Mammary epithelial cell (primary cell): ENCODE results near the gene C2orf42.

Source experiments
- CTCF ChIP-seq, 2 donors: IDR thresholded peaks in 1 of 2; conservative IDR thresholded peaks in 1 of 2; 2 replicates each; pipeline ENCODE4 v1.5.1; 2011 to 2012; ENCODE audit warnings: inconsistent platforms in 2 of 2, low read length in 2 of 2, mild to moderate bottlenecking in 2 of 2, control low read depth in 1 of 2, low read depth in 1 of 2; ENCODE audit not compliant: insufficient read depth in 1 of 2; ENCODE audit errors: extremely low read depth in 1 of 2
- EZH2 ChIP-seq: IDR thresholded peaks from 2 replicates; pipeline ENCODE4 v1.6.1; 2012; ENCODE audit warnings: low read length, inconsistent platforms, borderline replicate concordance

DNA sequence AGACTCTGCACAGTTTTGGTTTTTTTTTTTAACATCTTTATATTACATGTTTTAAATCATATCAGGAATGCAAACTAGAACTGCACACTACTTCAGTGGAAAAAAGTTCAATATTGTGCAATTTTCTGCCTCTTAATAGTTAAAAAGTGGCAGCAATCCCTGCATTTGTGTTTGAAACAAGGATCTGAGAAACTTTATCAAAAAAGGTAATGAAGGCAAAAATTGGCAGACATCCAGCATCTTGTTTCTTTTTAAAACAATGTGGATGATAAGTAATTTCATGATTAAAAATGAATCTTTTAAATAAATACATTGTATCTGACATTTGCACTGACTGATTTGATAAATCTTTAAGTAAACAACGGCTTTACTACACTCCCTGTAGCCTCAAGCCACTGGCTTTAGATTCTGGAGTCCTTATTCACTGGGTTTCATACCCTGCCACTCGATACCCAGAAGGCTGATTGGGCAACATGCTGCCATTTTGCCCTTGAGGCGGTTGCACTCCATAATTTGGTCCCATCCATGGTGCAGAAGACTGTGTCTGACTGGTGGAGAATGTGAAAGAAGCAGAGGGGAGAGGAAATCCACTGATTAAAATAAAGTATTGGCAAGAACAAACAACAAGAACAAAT, 21.6 kb upstream of the C2orf42 start:
- TF ChIP-seq EZH2 (no peak), CTCF (conservative IDR thresholded peaks at IDR 0.05 in 1 of 2, IDR thresholded peaks at IDR 0.05 in 1 of 2; ENCODE audit: extremely low read depth in 1 of 2, insufficient read depth in 1 of 2, low read depth in 1 of 2, low read length in 2 of 2) (no peak)
